Stimulated activated CD8-positive, alpha-beta memory T cell treated with anti-CD3 and anti-CD28 coated beads, Interleukin-7, amount 100 ng/mL, for 24 hours (primary cell): Measurements from ENCODE around the gene DDB1.

ENCODE experiments used
- DNase-seq: peaks from one replicate; pipeline ENCODE4 v3.0.0-alpha.2; 2020; ENCODE audit warnings: low read depth

The DDB1 gene

GRCh38 chr11:61334434-61335354, 1.8 kb upstream of the DDB1 start:
- no peak for DNase-seq

- no peak for DNase-seq
Measured at GRCh38 chr11:61333550-61334433, 887 bp upstream of the DDB1 start.

GRCh38 chr11:61332281-61332796, 566 bp downstream of the DDB1 start:
- no peak for DNase-seq

- DNase-seq, result no peak
Measured at GRCh38 chr11:61331651-61332050, 1.3 kb downstream of the DDB1 start.

- DNase-seq, result no peak
Measured at GRCh38 chr11:61329871-61330270, 3.0 kb downstream of the DDB1 start.

GRCh38 chr11:61328351-61328750, 4.6 kb downstream of the DDB1 start:
- DNase-seq, result no peak

- DNase-seq, result no peak
Measured at GRCh38 chr11:61327669-61328071, 5.2 kb downstream of the DDB1 start.

- no peak for DNase-seq
Measured at GRCh38 chr11:61325649-61326414, 7.1 kb downstream of the DDB1 start.

- no peak for DNase-seq
Measured at GRCh38 chr11:61315260-61315659, 17.6 kb downstream of the DDB1 start.

GRCh38 chr11:61310749-61311148, 22.2 kb downstream of the DDB1 start:
- DNase-seq, result no peak

- DNase-seq, result no peak
Measured at GRCh38 chr11:61309739-61310138, 23.2 kb downstream of the DDB1 start.

GRCh38 chr11:61309141-61309540, 23.8 kb downstream of the DDB1 start:
- DNase-seq, result no peak

- DNase-seq, result no peak
Measured at GRCh38 chr11:61307354-61307753, 25.6 kb downstream of the DDB1 start.

GRCh38 chr11:61306221-61306620, 26.7 kb downstream of the DDB1 start:
- DNase-seq, result no peak

GRCh38 chr11:61305417-61305816, 27.5 kb downstream of the DDB1 start:
- DNase-seq, result no peak

- DNase-seq, result no peak
Measured at GRCh38 chr11:61303725-61304124, 29.2 kb downstream of the DDB1 start.

- DNase-seq, result no peak
Measured at GRCh38 chr11:61302550-61302949, 30.4 kb downstream of the DDB1 start.

- DNase-seq, result no peak
Measured at GRCh38 chr11:61298663-61299244, 34.2 kb downstream of the DDB1 start.

- DNase-seq, result no peak
Measured at GRCh38 chr11:61297746-61298145, 35.2 kb downstream of the DDB1 start.

GRCh38 chr11:61297341-61297740, 35.6 kb downstream of the DDB1 start:
- no peak for DNase-seq

GRCh38 chr11:61295596-61295926, 37.3 kb downstream of the DDB1 start:
- no peak for DNase-seq
